ENCODE results near the gene TESK2. TPM values are rescaled to one million over a fixed set of nuclear protein-coding genes. Genes with fewer than 3 reads are reported as not detected.

TESK2 gene
- polyA plus RNA-seq, 3 donors: 3.9 to 13.1 (median 4.1) TPM

DNA sequence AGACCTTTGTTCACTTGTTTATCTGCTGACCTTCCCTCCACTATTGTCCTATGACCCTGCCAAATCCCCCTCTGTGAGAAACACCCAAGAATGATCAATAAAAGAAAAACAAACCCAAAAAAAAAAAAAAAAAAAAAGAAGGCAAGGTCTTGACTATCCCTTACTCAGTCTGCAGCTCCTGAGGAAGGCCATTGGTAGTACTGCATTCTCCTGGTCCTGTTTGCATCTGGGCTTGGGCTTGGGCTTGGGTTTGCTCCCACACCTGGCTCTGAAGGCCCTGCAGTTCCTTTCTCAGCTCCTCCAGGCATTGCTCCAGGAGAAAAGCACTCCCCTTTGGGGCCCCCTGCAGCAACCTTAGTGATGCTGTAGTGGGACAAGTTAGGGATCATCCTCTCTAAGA is 7.3 kb upstream of the TESK2 start:
- peaks cover 2 to 16% of the 10 kb centered on the region in 2 donors for H3K36me3 Mint-ChIP-seq
- Histone ChIP-seq H3K27ac (ENCODE audit: low read depth in 1 of 2, low read length in 2 of 2) (no peak overlapping the region), H3K27me3 (ENCODE audit: control insufficient read depth in 2 of 2, insufficient read depth in 2 of 2, low read length in 2 of 2) (no peaks in the 10 kb centered on the region), H2AFZ (ENCODE audit: insufficient read depth, low read depth, low read length, poor library complexity, severe bottlenecking) (no peak overlapping the region), H3K9me3 (replicated peaks in 1 of 2; ENCODE audit: control insufficient read depth in 1 of 2, insufficient read depth in 1 of 2, low read length in 2 of 2) (no peaks in the 10 kb centered on the region), H3K4me3 (replicated peaks in 1 of 3; ENCODE audit: low read depth in 2 of 3, low read length in 3 of 3) (no peak overlapping the region), H3K4me2 (replicated peaks; ENCODE audit: extremely low read depth, low read length, poor library complexity, severe bottlenecking) (no peak overlapping the region), H3K4me1 (ENCODE audit: control insufficient read depth in 1 of 2, insufficient read depth in 2 of 2, low read length in 2 of 2) (peaks cover 18 to 20% of the 10 kb centered on the region in 2 donors), H3K9ac (ENCODE audit: insufficient read depth, low read length, poor library complexity, severe bottlenecking) (no peak overlapping the region), H3K79me2 (ENCODE audit: insufficient read depth, low read length) (no peaks in the 10 kb centered on the region), H3K36me3 (replicated peaks in 1 of 2; ENCODE audit: control insufficient read depth in 1 of 2, insufficient read depth in 2 of 2, low read length in 2 of 2) (no peaks in the 10 kb centered on the region), H4K20me1 (ENCODE audit: insufficient read depth, low read length) (no peaks in the 10 kb centered on the region)
- H3K27ac Mint-ChIP-seq: no peak overlapping the region
- no peak for TF ChIP-seq CTCF (IDR thresholded peaks at IDR 0.05)
- peaks cover 0 to 3% (median 0%) of the 10 kb centered on the region in 3 donors for H3K27me3 Mint-ChIP-seq (ENCODE audit: low read depth in 3 of 3)
- DNase-seq: no peak
- H3K4me3 Mint-ChIP-seq: no peak overlapping the region
- H3K9me3 Mint-ChIP-seq: peaks cover 0 to 2% (median 0%) of the 10 kb centered on the region in 7 donors
- peaks cover 27% of the 10 kb centered on the region for H3K4me1 Mint-ChIP-seq
- intact Hi-C loops (cut with micrococcal nuclease): no loop called here

GRCh38 chr1:45493116-45493697 is 2.2 kb upstream of the TESK2 start:
- intact Hi-C loops (cut with micrococcal nuclease): loop anchor here (1.0 to 5.0 kb wide), 4 partner anchors 81 to 481 kb away; partner anchors contain the start of genes HECTD3 (in 1 of the 2) and UROD (in 1 of the 2)
- peak overlapping the region in 2 of 7 donors; percentile 19 to 32 for H3K27ac Mint-ChIP-seq
- peaks cover 7% of the 10 kb centered on the region for H3K79me2 ChIP-seq (ENCODE audit: insufficient read depth, low read length)
- 88% methylated on average over 1 of the region's 2 CpGs for WGBS (ENCODE audit: insufficient coverage)
- H3K9me3 ChIP-seq (replicated peaks in 1 of 2; ENCODE audit: control insufficient read depth in 1 of 2, insufficient read depth in 1 of 2, low read length in 2 of 2): no peaks in the 10 kb centered on the region
- peaks cover 0 to 2% (median 0%) of the 10 kb centered on the region in 7 donors for H3K9me3 Mint-ChIP-seq
- no peak overlapping the region for H2AFZ ChIP-seq (ENCODE audit: insufficient read depth, low read depth, low read length, poor library complexity, severe bottlenecking)
- H3K4me1 ChIP-seq (ENCODE audit: control insufficient read depth in 1 of 2, insufficient read depth in 2 of 2, low read length in 2 of 2): peaks cover 23 to 28% of the 10 kb centered on the region in 2 donors
- H3K4me1 Mint-ChIP-seq: peaks cover 5% of the 10 kb centered on the region
- peak; percentile 51 to 70 (median 67) for DNase-seq
- no peaks in the 10 kb centered on the region for H4K20me1 ChIP-seq (ENCODE audit: insufficient read depth, low read length)
- peaks cover 7 to 16% of the 10 kb centered on the region in 2 donors for H3K36me3 Mint-ChIP-seq
- no peaks in the 10 kb centered on the region for H3K27me3 ChIP-seq (ENCODE audit: control insufficient read depth in 2 of 2, insufficient read depth in 2 of 2, low read length in 2 of 2)
- H3K27me3 Mint-ChIP-seq (ENCODE audit: low read depth in 3 of 3): peaks cover 0 to 3% (median 2%) of the 10 kb centered on the region in 3 donors
- H3K9ac ChIP-seq (ENCODE audit: insufficient read depth, low read length, poor library complexity, severe bottlenecking): no peak overlapping the region
- no peak overlapping the region for H3K4me2 ChIP-seq (replicated peaks; ENCODE audit: extremely low read depth, low read length, poor library complexity, severe bottlenecking)
- no peak overlapping the region for H3K27ac ChIP-seq (ENCODE audit: low read depth in 1 of 2, low read length in 2 of 2)
- H3K4me3 ChIP-seq (replicated peaks in 1 of 3; ENCODE audit: low read depth in 2 of 3, low read length in 3 of 3): no peak overlapping the region
- H3K4me3 Mint-ChIP-seq: peak overlapping the region in 1 of 2 donors; percentile 10
- no peaks in the 10 kb centered on the region for H3K36me3 ChIP-seq (replicated peaks in 1 of 2; ENCODE audit: control insufficient read depth in 1 of 2, insufficient read depth in 2 of 2, low read length in 2 of 2)
- peak; percentile 81 for TF ChIP-seq CTCF (IDR thresholded peaks at IDR 0.05)

All from CD14-positive monocyte (primary cell).